ENCODE measurements around the gene TTYH2. TPM values are rescaled to one million over a fixed set of nuclear protein-coding genes. Genes with fewer than 3 reads are reported as not detected.

Gene TTYH2
- total RNA-seq, 4 donors from 2014 or later = 5.5 to 7.7 (median 6.3) TPM

DNA sequence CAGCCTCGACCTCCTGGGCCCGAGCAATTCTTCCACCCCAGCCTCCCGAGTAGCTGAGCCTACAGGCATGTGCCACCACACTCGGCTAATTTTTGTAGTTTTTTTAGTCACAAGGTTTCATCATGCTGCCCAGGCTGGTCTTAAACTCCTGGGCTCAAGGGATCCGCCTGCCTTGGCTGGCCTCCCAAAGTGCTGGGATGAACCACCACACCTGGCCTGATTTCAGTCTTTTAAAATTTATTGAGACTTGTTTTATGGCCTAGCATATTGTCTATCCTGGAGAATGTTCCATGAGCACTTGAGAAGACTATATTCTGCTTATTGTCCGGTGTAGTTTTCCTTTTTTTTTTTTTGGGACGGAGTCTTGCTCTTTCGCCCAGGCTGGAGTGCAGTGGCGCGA is 79.1 kb downstream of the TTYH2 start:
- no peak for ATAC-seq
- H3K27me3 ChIP-seq = peaks cover 10% of the 10 kb centered on the region
- 88 to 100% methylated on average over 5 to 7 of the region's 10 CpGs for WGBS, 2 donors (ENCODE audit: low coverage in 1 of 2)

GRCh38 chr17:74295625-74296547 is 82.5 kb downstream of the TTYH2 start:
- Histone ChIP-seq H3K4me1 (no peaks in the 10 kb centered on the region), H3K36me3 (no peaks in the 10 kb centered on the region), H3K4me3 (no peak overlapping the region), H3K27me3 (peaks cover 42% of the 10 kb centered on the region), H3K9me3 (no peaks in the 10 kb centered on the region), H3K27ac (no peak overlapping the region)
- no peak for TF ChIP-seq POLR2A (IDR thresholded peaks at IDR 0.05)
- TF ChIP-seq EP300 (IDR thresholded peaks at IDR 0.05) = no peak
- no peak for TF ChIP-seq POLR2AphosphoS5 (IDR thresholded peaks at IDR 0.05)
- TF ChIP-seq, protein P1, sequence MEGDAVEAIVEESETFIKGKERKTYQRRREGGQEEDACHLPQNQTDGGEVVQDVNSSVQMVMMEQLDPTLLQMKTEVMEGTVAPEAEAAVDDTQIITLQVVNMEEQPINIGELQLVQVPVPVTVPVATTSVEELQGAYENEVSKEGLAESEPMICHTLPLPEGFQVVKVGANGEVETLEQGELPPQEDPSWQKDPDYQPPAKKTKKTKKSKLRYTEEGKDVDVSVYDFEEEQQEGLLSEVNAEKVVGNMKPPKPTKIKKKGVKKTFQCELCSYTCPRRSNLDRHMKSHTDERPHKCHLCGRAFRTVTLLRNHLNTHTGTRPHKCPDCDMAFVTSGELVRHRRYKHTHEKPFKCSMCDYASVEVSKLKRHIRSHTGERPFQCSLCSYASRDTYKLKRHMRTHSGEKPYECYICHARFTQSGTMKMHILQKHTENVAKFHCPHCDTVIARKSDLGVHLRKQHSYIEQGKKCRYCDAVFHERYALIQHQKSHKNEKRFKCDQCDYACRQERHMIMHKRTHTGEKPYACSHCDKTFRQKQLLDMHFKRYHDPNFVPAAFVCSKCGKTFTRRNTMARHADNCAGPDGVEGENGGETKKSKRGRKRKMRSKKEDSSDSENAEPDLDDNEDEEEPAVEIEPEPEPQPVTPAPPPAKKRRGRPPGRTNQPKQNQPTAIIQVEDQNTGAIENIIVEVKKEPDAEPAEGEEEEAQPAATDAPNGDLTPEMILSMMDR (IDR thresholded peaks at IDR 0.05) = no peak
- no peak for ATAC-seq
- 71 to 80% methylated on average over 6 to 7 of the region's 10 CpGs for WGBS, 2 donors (ENCODE audit: low coverage in 1 of 2)

More for the DNA sequence above, 79.1 kb downstream of the TTYH2 start:
- H3K27ac ChIP-seq = no peak overlapping the region
- H3K9me3 ChIP-seq = no peaks in the 10 kb centered on the region
- TF ChIP-seq, protein P1 (IDR thresholded peaks at IDR 0.05) = no peak
- no peak for TF ChIP-seq EP300 (IDR thresholded peaks at IDR 0.05)
- TF ChIP-seq POLR2A (IDR thresholded peaks at IDR 0.05) = no peak
- no peak for TF ChIP-seq POLR2AphosphoS5 (IDR thresholded peaks at IDR 0.05)
- no peaks in the 10 kb centered on the region for H3K36me3 ChIP-seq
- H3K4me3 ChIP-seq = no peak overlapping the region
- H3K4me1 ChIP-seq = no peaks in the 10 kb centered on the region

- no peak for ATAC-seq
- no peaks in the 10 kb centered on the region for H3K36me3 ChIP-seq
- WGBS, 2 donors (ENCODE audit: low coverage in 1 of 2) = 7 to 12% methylated on average over 3 to 5 of the region's 5 CpGs
- TF ChIP-seq POLR2AphosphoS5 (IDR thresholded peaks at IDR 0.05) (no peak), EP300 (IDR thresholded peaks at IDR 0.05) (no peak)
- TF ChIP-seq, protein P1 (IDR thresholded peaks at IDR 0.05) = peak in 3 of 4 experiments; percentile 44 to 58 (median 51)
- H3K4me3 ChIP-seq = no peak overlapping the region
- H3K27me3 ChIP-seq = peaks cover 47% of the 10 kb centered on the region
- no peaks in the 10 kb centered on the region for H3K4me1 ChIP-seq
- no peaks in the 10 kb centered on the region for H3K9me3 ChIP-seq
- no peak overlapping the region for H3K27ac ChIP-seq
These were observed 83.2 kb downstream of the TTYH2 start for GRCh38 chr17:74296548-74296936.

GRCh38 chr17:74297941-74298340 is 84.6 kb downstream of the TTYH2 start:
- 54 to 100% methylated on average over 2 to 3 of the region's 4 CpGs for WGBS, 2 donors (ENCODE audit: low coverage in 1 of 2)
- TF ChIP-seq POLR2AphosphoS5 (IDR thresholded peaks at IDR 0.05) = no peak
- TF ChIP-seq POLR2A (IDR thresholded peaks at IDR 0.05) = no peak
- TF ChIP-seq, protein P1 (IDR thresholded peaks at IDR 0.05) = no peak
- no peak for TF ChIP-seq EP300 (IDR thresholded peaks at IDR 0.05)
- no peak for ATAC-seq

GRCh38 chr17:74298778-74299177 is 85.4 kb downstream of the TTYH2 start:
- H3K36me3 ChIP-seq = no peaks in the 10 kb centered on the region
- ATAC-seq = no peak
- no peaks in the 10 kb centered on the region for H3K9me3 ChIP-seq
- no peak overlapping the region for H3K4me3 ChIP-seq
- H3K4me1 ChIP-seq = no peaks in the 10 kb centered on the region
- 64 to 69% methylated on average over 6 to 7 of the region's 7 CpGs for WGBS, 2 donors (ENCODE audit: low coverage in 1 of 2)
- peaks cover 47% of the 10 kb centered on the region for H3K27me3 ChIP-seq
- no peak for TF ChIP-seq POLR2A (IDR thresholded peaks at IDR 0.05)
- TF ChIP-seq, protein P1 (IDR thresholded peaks at IDR 0.05) = no peak
- no peak for TF ChIP-seq POLR2AphosphoS5 (IDR thresholded peaks at IDR 0.05)
- TF ChIP-seq EP300 (IDR thresholded peaks at IDR 0.05) = no peak
- no peak overlapping the region for H3K27ac ChIP-seq

More at GRCh38 chr17:74297941-74298340, 84.6 kb downstream of the TTYH2 start:
- H3K36me3 ChIP-seq = no peaks in the 10 kb centered on the region
- H3K4me3 ChIP-seq = no peak overlapping the region
- H3K27me3 ChIP-seq = peaks cover 47% of the 10 kb centered on the region
- H3K9me3 ChIP-seq = no peaks in the 10 kb centered on the region
- no peak overlapping the region for H3K27ac ChIP-seq
- H3K4me1 ChIP-seq = no peaks in the 10 kb centered on the region
